Spinal cord (tissue), 10 donors: ENCODE measurements around the gene TBX6. TPM values are rescaled to one million over a fixed set of nuclear protein-coding genes. Genes with fewer than 3 reads are reported as not detected.

Source experiments
- DNase-seq, 6 donors: peaks; one replicate each; pipeline versions ENCODE4 v3.0.0 to v3.0.0-alpha.2; 2013 to 2015; ENCODE audit warnings: low spot score in 6 of 6, low read depth in 4 of 6
- H3K27ac ChIP-seq: one replicate; pipeline ENCODE4 v1.5.1; 2013; ENCODE audit warnings: low read depth, low read length, control low read depth
- H3K27me3 ChIP-seq: one replicate; pipeline ENCODE4 v1.6.1; 2013; ENCODE audit warnings: low read length; ENCODE audit not compliant: control insufficient read depth, insufficient read depth
- H3K36me3 ChIP-seq: one replicate; pipeline ENCODE4 v1.6.1; 2013; ENCODE audit warnings: low read length; ENCODE audit not compliant: control insufficient read depth, insufficient read depth
- H3K4me1 ChIP-seq: one replicate; pipeline ENCODE4 v1.6.1; 2013; ENCODE audit warnings: low read length; ENCODE audit not compliant: control insufficient read depth, insufficient read depth
- H3K4me3 ChIP-seq: one replicate; pipeline ENCODE4 v1.5.1; 2013; ENCODE audit warnings: low read depth, low read length, control low read depth
- H3K9me3 ChIP-seq: one replicate; pipeline ENCODE4 v1.6.1; 2013; ENCODE audit warnings: low read length; ENCODE audit not compliant: control insufficient read depth, insufficient read depth
- WGBS: methylation state at CpG from one replicate; pipeline ENCODE4 v1.1.5; 2013; ENCODE audit warnings: missing lambda C conversion rate; ENCODE audit not compliant: insufficient coverage; 5-methylcytosine and 5-hydroxymethylcytosine counted together
- polyA plus RNA-seq, 2 donors: library from polyadenylated mRNA; unstranded; fragments of 120-200 nt; gene quantifications; one replicate each; pipeline ENCODE4 v1.2.1, GENCODE V29; 2013; ENCODE audit not compliant: insufficient read length in 2 of 2
- total RNA-seq, 2 donors: library from RNA; depleted of rRNA in 1 of 2; stranded (reverse); fragments of 120-200 nt in 1 of 2; fragments of >200 nt in 1 of 2; gene quantifications; one replicate each; pipeline versions ENCODE4 v1.2.3 to v1.2.4, GENCODE V29; 2013 to 2014
- donor health status: healthy.

The TBX6 gene
- total and polyA plus RNA-seq, 4 donors = 0.20 to 2.7 (median 1.0) TPM

DNA sequence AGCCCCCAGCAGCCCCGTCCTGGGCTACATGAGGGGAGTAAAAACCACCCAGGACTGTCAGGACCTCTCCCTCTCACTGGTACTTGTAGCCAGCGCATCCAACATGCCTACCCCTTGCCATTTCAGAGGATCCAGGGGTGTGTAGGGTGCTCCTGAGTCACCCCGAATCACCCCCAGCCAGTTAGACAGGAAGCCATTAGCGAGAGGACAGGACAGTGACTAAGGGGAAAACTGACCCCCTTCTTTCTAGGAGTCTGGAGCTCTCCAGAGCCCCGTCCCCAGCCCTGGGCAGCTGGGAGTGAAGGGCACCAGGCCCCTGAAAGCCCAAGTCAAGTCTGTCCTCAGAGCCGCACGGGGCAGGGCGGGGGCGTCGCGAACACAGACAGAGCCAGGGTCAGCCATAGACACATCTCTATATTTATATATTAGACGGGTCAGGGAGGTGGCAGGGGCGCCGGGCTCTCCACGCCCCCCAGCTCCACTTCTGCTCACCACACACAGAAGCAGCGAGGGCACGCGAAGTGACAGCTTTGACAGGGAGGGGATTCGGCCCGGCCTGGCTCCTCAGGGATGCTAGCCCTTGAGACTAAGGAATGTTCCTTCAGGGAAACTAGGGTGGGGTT lies 22.1 kb upstream of the TBX6 start:
- DNase-seq = no peak
- 100% methylated on average over 1 of the region's 20 CpGs for WGBS
- H3K4me1 ChIP-seq = no peaks in the 10 kb centered on the region
- no peak overlapping the region for H3K27ac ChIP-seq
- no peaks in the 10 kb centered on the region for H3K9me3 ChIP-seq
- no peaks in the 10 kb centered on the region for H3K27me3 ChIP-seq
- no peak overlapping the region for H3K4me3 ChIP-seq
- peaks cover 92% of the 10 kb centered on the region for H3K36me3 ChIP-seq

DNA sequence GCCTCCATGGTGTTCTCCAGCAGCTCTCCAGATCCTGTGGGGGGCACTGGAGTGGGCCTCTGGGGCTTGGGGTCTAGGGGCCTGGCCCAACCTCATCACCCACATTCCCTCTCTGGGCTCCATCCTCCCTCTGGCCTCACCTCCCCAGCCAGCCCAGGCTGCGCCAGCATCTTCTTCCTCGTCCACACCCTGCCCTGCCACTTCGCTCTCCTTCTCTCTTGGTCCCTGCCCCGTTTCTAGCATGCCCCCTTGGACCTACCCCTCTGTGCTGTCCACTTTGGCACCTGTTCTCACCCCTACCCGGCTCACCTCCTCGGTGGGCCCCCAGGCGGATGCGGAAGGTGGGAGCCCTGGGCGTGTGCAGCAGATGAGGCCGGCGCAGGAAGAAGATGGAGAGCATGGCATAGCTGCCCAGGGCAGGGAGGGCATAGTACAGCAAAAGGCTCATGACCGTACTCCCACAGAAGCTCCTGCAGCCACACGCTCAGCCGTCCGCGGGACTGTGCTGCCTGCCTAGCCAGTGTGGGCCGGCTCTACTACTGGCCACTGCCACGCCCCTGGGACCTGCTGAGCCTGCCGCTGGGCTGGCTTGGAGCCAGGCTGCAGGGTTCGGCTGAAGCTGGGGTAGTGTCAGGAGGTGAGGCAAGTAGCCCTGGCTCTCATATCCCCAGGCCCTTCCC lies 21.4 kb upstream of the TBX6 start, which contains the start of gene GDPD3:
GDPD3 (minus strand) TSS at position 507 of the 680 bp plus-strand sequence; CDS start at position 448, 59 bp downstream.
- peaks cover 90% of the 10 kb centered on the region for H3K36me3 ChIP-seq
- 81% methylated on average over 20 of the region's 20 CpGs for WGBS
- DNase-seq = no peak
- no peaks in the 10 kb centered on the region for H3K27me3 ChIP-seq
- H3K27ac ChIP-seq = no peak within 1 kb of the TSS
- H3K4me1 ChIP-seq = no peaks in the 10 kb centered on the region
- no peak within 1 kb of the TSS for H3K4me3 ChIP-seq
- no peaks in the 10 kb centered on the region for H3K9me3 ChIP-seq

DNA sequence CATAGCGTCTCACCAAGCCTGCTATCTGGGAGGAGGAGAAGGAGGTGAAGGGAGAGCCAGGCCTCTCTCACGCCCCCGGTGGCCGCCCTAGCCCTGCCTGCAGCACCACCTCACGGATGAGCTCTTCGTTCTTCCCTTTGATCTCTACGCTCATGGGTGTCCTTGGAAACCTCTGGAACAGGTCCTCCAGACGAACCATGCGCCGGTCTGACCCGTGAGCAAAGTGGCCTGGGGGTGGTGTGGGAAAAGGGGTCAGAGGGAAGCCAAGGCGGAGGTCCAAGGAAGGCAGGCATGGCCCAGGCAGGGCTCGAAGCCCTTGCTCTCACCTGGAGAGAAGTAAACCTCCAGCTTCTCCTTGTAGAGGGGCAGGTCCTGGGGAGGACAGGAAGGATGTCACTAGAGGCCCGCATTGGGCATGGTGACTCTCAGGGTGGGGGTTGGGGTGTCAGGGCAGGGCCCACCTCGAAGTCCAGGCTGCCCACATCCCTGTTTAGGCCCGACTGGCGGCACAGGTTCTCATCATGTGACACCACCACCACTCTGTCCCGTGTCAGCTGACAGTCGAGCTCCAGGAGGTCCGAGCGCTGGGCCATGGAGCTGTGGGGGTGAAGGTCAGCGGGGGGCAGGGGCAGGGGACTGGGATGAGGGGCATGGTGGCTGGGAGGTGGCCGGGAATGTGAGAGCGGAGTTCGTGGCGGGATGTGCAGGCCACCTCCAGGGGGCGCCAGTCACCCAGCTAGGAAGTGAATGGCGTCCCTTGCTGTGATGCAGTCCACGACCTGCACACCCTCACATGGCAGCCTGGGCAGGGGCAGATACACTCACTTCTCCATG lies 20.7 kb upstream of the TBX6 start:
- H3K9me3 ChIP-seq = no peaks in the 10 kb centered on the region
- H3K4me1 ChIP-seq = no peaks in the 10 kb centered on the region
- no peaks in the 10 kb centered on the region for H3K27me3 ChIP-seq
- no peak overlapping the region for H3K27ac ChIP-seq
- peak in 1 of 6 donors; percentile 8 for DNase-seq
- H3K4me3 ChIP-seq = no peak overlapping the region
- 71% methylated on average over 22 of the region's 29 CpGs for WGBS
- H3K36me3 ChIP-seq = peaks cover 90% of the 10 kb centered on the region

DNA sequence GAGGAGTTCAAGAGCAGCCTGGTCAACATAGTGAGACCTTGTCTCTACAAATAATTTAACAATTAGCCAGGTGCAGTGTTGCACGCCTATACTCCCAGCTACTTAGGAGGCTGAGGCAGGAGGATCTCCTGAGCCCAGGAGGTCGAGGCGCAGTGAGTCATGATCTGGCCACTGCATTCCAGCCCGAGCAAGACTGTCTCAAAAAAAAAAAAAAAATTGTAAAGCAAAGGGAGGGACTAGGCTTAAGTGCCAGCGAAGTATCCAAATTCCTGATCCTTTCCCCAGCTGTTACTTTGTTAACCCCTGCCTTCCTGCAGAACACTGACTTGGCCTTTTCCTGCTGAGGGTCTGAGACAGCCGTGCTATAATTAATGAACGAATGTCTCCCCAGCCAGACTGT lies 18.9 kb upstream of the TBX6 start:
- 60% methylated on average over 1 of the region's 7 CpGs for WGBS
- H3K4me3 ChIP-seq = no peak overlapping the region
- DNase-seq = no peak
- H3K9me3 ChIP-seq = no peaks in the 10 kb centered on the region
- no peaks in the 10 kb centered on the region for H3K4me1 ChIP-seq
- no peaks in the 10 kb centered on the region for H3K27me3 ChIP-seq
- peaks cover 86% of the 10 kb centered on the region for H3K36me3 ChIP-seq
- H3K27ac ChIP-seq = no peak overlapping the region

DNA sequence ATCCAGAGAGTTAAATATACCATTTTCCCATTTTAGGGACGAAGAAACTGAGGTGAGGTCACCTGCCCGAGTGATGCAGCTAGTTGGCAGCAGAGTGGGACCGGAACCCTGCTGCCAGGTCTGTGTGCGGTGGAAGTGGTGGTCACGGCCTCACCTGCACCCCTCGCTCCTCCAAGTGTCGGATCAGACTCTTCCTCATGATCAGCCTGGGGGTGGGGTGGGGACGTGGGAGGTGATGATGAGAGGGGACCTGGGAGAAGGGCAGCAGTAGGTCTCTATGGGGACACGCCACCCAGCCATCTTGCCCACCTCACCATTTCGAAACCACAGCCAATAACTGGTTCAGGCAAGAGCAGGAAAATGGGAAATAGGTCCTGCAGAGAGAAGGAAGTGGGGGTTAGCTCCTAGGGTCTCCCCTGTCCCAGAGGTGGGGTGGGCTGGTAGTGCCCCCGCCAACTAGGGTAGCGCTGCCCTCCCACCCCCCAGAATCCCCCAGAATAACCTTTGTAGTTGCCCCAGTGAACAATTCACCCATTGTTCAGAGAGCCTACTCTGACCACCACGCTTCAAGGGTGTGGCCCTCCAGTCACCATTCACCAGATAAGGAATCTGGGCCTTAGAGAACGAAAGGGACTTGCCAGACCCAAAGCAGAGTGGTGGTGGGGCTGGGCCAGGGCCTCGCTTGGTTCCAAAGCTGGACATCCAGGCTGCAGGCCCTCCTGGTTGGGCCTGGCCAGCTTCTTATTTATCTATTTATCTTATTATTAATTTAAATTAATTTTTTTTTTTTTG lies 16.5 kb upstream of the TBX6 start:
- no peak for DNase-seq
- Histone ChIP-seq H3K4me3 (no peak overlapping the region), H3K4me1 (no peaks in the 10 kb centered on the region), H3K27me3 (no peaks in the 10 kb centered on the region), H3K27ac (no peak overlapping the region), H3K36me3 (peaks cover 76% of the 10 kb centered on the region), H3K9me3 (no peaks in the 10 kb centered on the region)
- 89% methylated on average over 5 of the region's 15 CpGs for WGBS

DNA sequence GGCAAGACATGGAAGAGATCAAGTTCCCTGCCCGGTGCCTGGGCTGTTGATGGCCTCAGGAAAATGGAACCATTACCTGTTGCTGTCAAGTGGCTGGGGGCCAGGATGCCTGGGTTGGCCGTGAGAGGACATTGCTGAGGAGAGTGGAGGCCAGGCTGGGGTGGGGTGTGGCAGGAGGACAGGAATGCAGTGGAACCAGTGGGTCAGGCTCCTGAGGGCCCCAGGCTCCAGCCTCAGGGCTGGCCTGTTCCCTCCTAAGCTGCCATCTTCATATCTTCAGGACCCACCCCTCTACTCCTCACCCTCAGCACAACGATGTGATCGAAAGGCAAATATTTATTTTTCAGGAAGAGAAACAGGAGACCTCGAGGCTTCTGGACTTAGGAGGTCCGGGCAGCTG lies 12.8 kb upstream of the TBX6 start:
- 81% methylated on average over 6 of the region's 6 CpGs for WGBS
- Histone ChIP-seq H3K4me3 (no peak overlapping the region), H3K9me3 (peaks cover 1% of the 10 kb centered on the region), H3K4me1 (no peaks in the 10 kb centered on the region), H3K27me3 (no peaks in the 10 kb centered on the region), H3K27ac (no peak overlapping the region), H3K36me3 (peaks cover 44% of the 10 kb centered on the region)
- DNase-seq = no peak

DNA sequence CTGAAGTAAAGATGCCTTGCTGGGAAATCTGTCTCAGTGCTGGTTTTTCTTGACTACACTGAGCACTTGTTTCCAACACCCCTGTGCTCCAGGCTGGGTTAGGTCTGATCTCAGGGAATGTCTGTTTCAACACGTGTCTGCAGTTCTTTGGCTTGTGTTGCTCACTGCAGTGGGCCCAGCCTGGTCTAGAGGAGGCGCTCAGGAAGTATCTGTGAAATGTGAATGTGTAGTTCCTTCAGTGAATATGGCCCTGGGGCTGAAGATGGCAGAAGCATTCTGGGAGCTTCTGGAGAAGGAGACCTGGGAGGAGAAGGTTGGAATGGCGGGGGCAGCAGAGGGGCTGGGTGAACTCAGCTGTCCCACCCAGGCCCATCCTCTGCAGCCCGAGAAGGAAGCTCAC lies 12.4 kb upstream of the TBX6 start:
- WGBS = 86% methylated on average over 4 of the region's 4 CpGs
- DNase-seq = no peak
- no peaks in the 10 kb centered on the region for H3K27me3 ChIP-seq
- H3K4me1 ChIP-seq = no peaks in the 10 kb centered on the region
- peaks cover 1% of the 10 kb centered on the region for H3K9me3 ChIP-seq
- H3K4me3 ChIP-seq = no peak overlapping the region
- H3K36me3 ChIP-seq = peaks cover 40% of the 10 kb centered on the region
- no peak overlapping the region for H3K27ac ChIP-seq

DNA sequence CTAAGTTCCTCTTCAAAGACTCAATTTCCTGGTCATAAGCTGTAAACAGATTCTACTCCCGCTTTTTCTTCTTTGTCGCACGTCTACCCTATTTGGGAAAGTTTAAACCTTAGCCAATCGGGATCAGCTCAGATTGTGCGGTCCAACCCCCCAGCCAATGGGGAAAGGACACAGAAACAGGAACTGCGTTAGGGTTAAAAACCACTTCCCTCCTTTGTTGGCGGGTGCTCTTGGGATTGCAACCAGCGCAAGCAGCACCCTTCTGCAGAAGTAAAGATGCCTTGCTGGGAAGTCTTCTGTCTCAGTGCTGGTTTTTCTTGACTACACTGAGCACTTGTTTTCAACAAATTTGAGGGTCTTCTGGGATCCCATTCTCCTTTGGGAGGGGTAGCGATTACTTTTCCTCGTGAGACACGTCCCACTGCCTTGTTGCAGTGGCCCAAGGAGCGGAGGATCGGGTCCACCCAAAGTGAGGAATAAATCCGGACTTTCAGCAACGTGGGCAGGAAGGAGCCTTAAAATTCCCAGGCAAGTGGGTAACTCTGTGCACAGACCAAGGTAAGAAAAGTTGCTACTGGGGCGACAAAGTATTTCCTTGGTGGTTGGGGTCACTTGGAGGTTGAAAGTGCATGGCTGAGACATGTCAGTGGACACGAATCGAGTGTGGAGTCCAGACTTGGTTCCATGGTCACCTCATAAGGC lies 5.3 kb upstream of the TBX6 start:
- H3K9me3 ChIP-seq = peaks cover 1% of the 10 kb centered on the region
- peak overlapping the region; percentile 92 for H3K27ac ChIP-seq
- peak overlapping the region; percentile 54 for H3K4me3 ChIP-seq
- WGBS = 93% methylated on average over 16 of the region's 18 CpGs
- peaks cover 34% of the 10 kb centered on the region for H3K4me1 ChIP-seq
- no peaks in the 10 kb centered on the region for H3K27me3 ChIP-seq
- H3K36me3 ChIP-seq = peaks cover 26% of the 10 kb centered on the region
- DNase-seq = no peak
